Heart left ventricle (tissue), 16 donors: ENCODE results near the gene KRTAP5-10. TPM values are rescaled to one million over a fixed set of nuclear protein-coding genes. Genes with fewer than 3 reads are reported as not detected.
"Not testable (repeated sequence)": the region's sequence is repeated elsewhere in the genome, so short reads cannot be mapped to it uniquely, and the experiment has no call there.

ENCODE experiments used
- ATAC-seq, 4 donors: fragments of 200-7000 bp; cut with Tn5 transposase; one replicate each; pipeline ENCODE4 v1.9.1; 2020 to 2022; ENCODE audit warnings: moderate library complexity in 4 of 4, mild to moderate bottlenecking in 3 of 4, moderate number of reproducible peaks in 1 of 4
- DNase-seq, 5 donors: peaks; one replicate each; pipeline ENCODE4 v3.0.0-alpha.2; 2020
- H3K27ac ChIP-seq, 12 donors: fragments of 200-600 bp; sonication (generic) in 4 of 12; one replicate each; pipeline versions ENCODE4 v1.5.0 to v1.8.0; 2016 to 2022; ENCODE audit warnings: mild to moderate bottlenecking in 2 of 12
- H3K27me3 ChIP-seq, 9 donors: fragments of 200-600 bp; sonication (generic) in 2 of 9; one replicate each; pipeline versions ENCODE4 v1.5.1 to v1.8.0; 2016 to 2022; ENCODE audit warnings: mild to moderate bottlenecking in 3 of 9
- H3K36me3 ChIP-seq, 9 donors: fragments of 200-600 bp; sonication (generic) in 2 of 9; one replicate each; pipeline versions ENCODE4 v1.5.0 to v1.8.0; 2018 to 2022; ENCODE audit warnings: mild to moderate bottlenecking in 2 of 9
- H3K4me1 ChIP-seq, 12 donors: fragments of 200-600 bp; sonication (generic) in 4 of 12; one replicate each; pipeline versions ENCODE4 v1.5.0 to v1.8.0; 2016 to 2022; ENCODE audit warnings: mild to moderate bottlenecking in 3 of 12
- H3K4me3 ChIP-seq, 12 donors: fragments of 200-600 bp; sonication (generic) in 4 of 12; one replicate each; pipeline versions ENCODE4 v1.5.0 to v1.8.0; 2017 to 2022; ENCODE audit warnings: mild to moderate bottlenecking in 9 of 12, moderate library complexity in 4 of 12
- H3K9me3 ChIP-seq, 12 donors: fragments of 200-600 bp; sonication (generic) in 4 of 12; one replicate each; pipeline versions ENCODE4 v1.5.0 to v1.8.0; 2016 to 2022; ENCODE audit warnings: mild to moderate bottlenecking in 1 of 12
- POLR2A ChIP-seq, 2 donors: fragments of 450-650 bp; IDR thresholded peaks; one replicate each; pipeline ENCODE4 v1.6.1; 2017; ENCODE audit warnings: antibody characterized with exemption in 2 of 2, mild to moderate bottlenecking in 2 of 2, moderate library complexity in 2 of 2
- WGBS, 4 donors: extraction: QIAGEN DNeasy Blood & Tissue Kit in 2 of 4; methylation state at CpG; one replicate each; pipeline versions ENCODE4 v1.1.5 to v1.1.7; 2013 to 2018; 5-methylcytosine and 5-hydroxymethylcytosine counted together
- intact Hi-C, 10 donors: fragments of 100-400 bp; cut with DNase I; formaldehyde crosslinking; loops; one replicate each; pipeline versions ENCODE4 v1.11.1 to v1.14.2; 2022
- polyA plus RNA-seq, 2 donors: library from polyadenylated mRNA; stranded (reverse); fragments of 200-250 nt; gene quantifications; one replicate each; pipeline ENCODE4 v1.2.3, GENCODE V29; 2013
- total RNA-seq, 9 donors: library from RNA; depleted of rRNA in 2 of 9; stranded (reverse); fragments of >200 nt in 2 of 9; fragmentation: NEBNext Ultra II Directional in 3 of 9; extraction: Animal tissue kit (Norgen Biotek cat#: 25700) in 3 of 9; gene quantifications; one replicate each; pipeline versions ENCODE4 v1.1.0 to v1.2.4, GENCODE V29; 2016 to 2023
- TF ChIP-seq, protein P1 (sequence below), 12 donors: fragments of 200-600 bp; sonication (generic) in 4 of 12; IDR thresholded peaks; one replicate each; pipeline versions ENCODE4 v1.5.0 to v1.8.0; 2018 to 2022; ENCODE audit warnings: antibody characterized with exemption in 12 of 12, mild to moderate bottlenecking in 5 of 12
- donor health status: ischemic (EF 13 %, LVEDD 7.1; RV severe dilation, severe dysfunction).
- donor health status: healthy with polysubstance abuse.
- donor health status: DM: no; HTN: yes; CAD: no.
- donor health status: DM: no; HTN: no; CAD: no.
- donor health status: ischemic (EF 25% LVEDD 6.9; RV normal size, moderate dysfunction).
- donor health status: ischemic (EF 25% LVEDD 5.7; RV mildly dilated, moderate dysfunction).
- donor health status: healthy.
- donor health status: DM: yes; HTN: yes; CAD: no.
- donor health status: ischemic (EF 35%, LVEDD 5.7; RV mildly dilated, moderate dysfunction).
- donor health status: nonischemic (EF 11% LVEDD 7.7; RV severe dilation, severe dysfunction).
- donor health status: DM: yes; HTN: yes; CAD: no.
- donor health status: PGD.
- donor health status: ischemic (EF 29% LVEDD 5.4; RV normal size, mild dysfunction).
- donor health status: nonischemic (EF 23%, LVEDD 6.1; RV moderate dilation, normal function).

Gene KRTAP5-10
- total and polyA plus RNA-seq, 11 donors: not detected

GRCh38 chr11:71537537-71537936 is 27.8 kb upstream of the KRTAP5-10 start:
- no peak for TF ChIP-seq POLR2A (IDR thresholded peaks at IDR 0.05)
- TF ChIP-seq, protein P1, sequence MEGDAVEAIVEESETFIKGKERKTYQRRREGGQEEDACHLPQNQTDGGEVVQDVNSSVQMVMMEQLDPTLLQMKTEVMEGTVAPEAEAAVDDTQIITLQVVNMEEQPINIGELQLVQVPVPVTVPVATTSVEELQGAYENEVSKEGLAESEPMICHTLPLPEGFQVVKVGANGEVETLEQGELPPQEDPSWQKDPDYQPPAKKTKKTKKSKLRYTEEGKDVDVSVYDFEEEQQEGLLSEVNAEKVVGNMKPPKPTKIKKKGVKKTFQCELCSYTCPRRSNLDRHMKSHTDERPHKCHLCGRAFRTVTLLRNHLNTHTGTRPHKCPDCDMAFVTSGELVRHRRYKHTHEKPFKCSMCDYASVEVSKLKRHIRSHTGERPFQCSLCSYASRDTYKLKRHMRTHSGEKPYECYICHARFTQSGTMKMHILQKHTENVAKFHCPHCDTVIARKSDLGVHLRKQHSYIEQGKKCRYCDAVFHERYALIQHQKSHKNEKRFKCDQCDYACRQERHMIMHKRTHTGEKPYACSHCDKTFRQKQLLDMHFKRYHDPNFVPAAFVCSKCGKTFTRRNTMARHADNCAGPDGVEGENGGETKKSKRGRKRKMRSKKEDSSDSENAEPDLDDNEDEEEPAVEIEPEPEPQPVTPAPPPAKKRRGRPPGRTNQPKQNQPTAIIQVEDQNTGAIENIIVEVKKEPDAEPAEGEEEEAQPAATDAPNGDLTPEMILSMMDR (IDR thresholded peaks at IDR 0.05): no peak
- Histone ChIP-seq H3K4me3 (no peak overlapping the region), H3K27me3 (no peaks in the 10 kb centered on the region), H3K9me3 (no peaks in the 10 kb centered on the region), H3K27ac (no peak overlapping the region), H3K36me3 (no peaks in the 10 kb centered on the region), H3K4me1 (no peaks in the 10 kb centered on the region)
- intact Hi-C loops: no loop called here
- no peak for ATAC-seq
- DNase-seq: no peak
- WGBS, 4 donors: 73 to 81% (median 79%) methylated on average over 9 of the region's 9 CpGs

DNA sequence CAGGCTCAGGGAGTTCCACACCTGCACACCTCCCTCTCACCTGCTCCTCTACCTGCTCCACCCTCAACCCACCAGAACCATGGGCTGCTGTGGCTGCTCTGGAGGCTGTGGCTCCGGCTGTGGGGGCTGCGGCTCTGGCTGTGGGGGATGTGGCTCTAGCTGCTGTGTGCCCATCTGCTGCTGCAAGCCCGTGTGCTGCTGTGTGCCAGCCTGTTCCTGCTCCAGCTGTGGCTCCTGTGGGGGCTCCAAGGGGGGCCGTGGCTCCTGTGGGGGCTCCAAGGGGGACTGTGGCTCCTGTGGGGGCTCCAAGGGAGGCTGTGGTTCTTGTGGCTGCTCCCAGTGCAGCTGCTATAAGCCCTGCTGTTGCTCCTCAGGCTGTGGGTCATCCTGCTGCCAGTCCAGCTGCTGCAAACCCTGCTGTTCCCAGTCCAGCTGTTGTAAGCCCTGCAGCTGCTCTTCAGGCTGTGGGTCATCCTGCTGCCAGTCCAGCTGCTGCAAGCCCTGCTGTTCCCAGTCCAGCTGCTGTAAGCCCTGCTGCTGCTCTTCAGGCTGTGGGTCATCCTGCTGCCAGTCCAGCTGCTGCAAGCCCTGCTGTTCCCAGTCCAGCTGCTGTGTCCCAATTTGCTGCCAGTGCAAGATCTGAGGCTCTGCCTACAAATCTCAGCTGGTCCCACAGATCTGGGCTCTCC is 27.2 kb upstream of the KRTAP5-10 start, which contains the start of gene KRTAP5-8:
Gene KRTAP5-8 (plus strand): TSS at position 49 of the 689 bp plus-strand sequence. CDS start 31 bp downstream, at position 80.
- H3K27ac ChIP-seq, intact Hi-C loops, H3K36me3 ChIP-seq, H3K27me3 ChIP-seq, H3K4me3 ChIP-seq, H3K4me1 ChIP-seq, DNase-seq, H3K9me3 ChIP-seq, ATAC-seq: not testable (repeated sequence)
- 65 to 67% methylated on average over 4 of the region's 4 CpGs; no CpG with 5 or more reads in 2 of the 4 donors for WGBS, 4 donors

DNA sequence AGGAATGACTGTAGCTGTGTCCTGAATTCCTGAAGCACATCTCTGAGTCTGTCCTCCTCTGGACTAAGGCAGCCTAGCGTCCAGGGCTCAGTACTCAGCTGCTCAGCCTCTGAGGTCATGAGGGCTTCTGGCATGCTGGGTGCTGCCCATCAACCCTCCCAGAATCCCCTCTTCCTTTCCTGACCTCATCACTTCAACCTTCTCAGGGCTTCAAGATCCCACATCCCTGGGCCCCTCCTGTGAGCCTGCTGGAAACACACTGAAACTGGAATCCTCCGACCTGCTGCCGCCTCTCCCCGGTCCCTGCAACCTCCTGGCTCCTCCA is 26.7 kb upstream of the KRTAP5-10 start:
- Histone ChIP-seq H3K36me3 (no peaks in the 10 kb centered on the region), H3K27me3 (no peaks in the 10 kb centered on the region), H3K27ac (no peak overlapping the region), H3K4me1 (no peaks in the 10 kb centered on the region), H3K4me3 (no peak overlapping the region), H3K9me3 (no peaks in the 10 kb centered on the region)
- DNase-seq (no peak), ATAC-seq (no peak)
- intact Hi-C loops: no loop called here
- WGBS, 4 donors: 74 to 86% (median 83%) methylated on average over 4 of the region's 4 CpGs
- TF ChIP-seq, protein P1 (IDR thresholded peaks at IDR 0.05): no peak
- no peak for TF ChIP-seq POLR2A (IDR thresholded peaks at IDR 0.05)

DNA sequence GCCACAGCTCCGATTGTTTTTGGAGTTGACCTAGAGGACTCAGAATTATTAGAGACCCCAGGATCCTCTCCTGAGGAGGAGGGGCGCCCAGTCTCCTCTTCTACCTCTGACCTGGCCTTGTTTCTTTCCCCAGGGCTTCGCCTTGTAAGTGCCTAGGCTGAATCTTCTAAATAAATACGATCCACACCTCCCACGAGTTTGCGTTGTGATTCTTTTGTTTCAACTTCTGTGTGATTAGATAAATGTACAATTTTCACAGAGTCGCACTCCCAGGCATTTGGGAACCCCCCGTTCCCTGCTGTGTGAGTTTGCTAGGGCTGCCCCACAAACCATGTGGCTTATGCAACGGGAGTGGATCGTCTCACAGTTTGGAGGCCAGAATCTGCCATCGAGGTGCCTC is 26.3 kb upstream of the KRTAP5-10 start:
- no peak overlapping the region for H3K4me3 ChIP-seq
- H3K27me3 ChIP-seq: no peaks in the 10 kb centered on the region
- ATAC-seq (no peak), DNase-seq (no peak)
- 77 to 84% (median 82%) methylated on average over 11 of the region's 11 CpGs for WGBS, 4 donors
- TF ChIP-seq POLR2A (IDR thresholded peaks at IDR 0.05): no peak
- TF ChIP-seq, protein P1 (IDR thresholded peaks at IDR 0.05): no peak
- no peaks in the 10 kb centered on the region for H3K36me3 ChIP-seq
- no peak overlapping the region for H3K27ac ChIP-seq
- H3K4me1 ChIP-seq: no peaks in the 10 kb centered on the region
- intact Hi-C loops: no loop called here
- H3K9me3 ChIP-seq: no peaks in the 10 kb centered on the region

GRCh38 chr11:71539971-71540370 is 25.4 kb upstream of the KRTAP5-10 start:
- intact Hi-C loops, ATAC-seq, H3K4me3 ChIP-seq, DNase-seq, H3K36me3 ChIP-seq, H3K27me3 ChIP-seq, H3K27ac ChIP-seq, H3K4me1 ChIP-seq, H3K9me3 ChIP-seq: not testable (repeated sequence)
- WGBS, 4 donors: 92 to 96% (median 94%) methylated on average over 11 of the region's 11 CpGs

DNA sequence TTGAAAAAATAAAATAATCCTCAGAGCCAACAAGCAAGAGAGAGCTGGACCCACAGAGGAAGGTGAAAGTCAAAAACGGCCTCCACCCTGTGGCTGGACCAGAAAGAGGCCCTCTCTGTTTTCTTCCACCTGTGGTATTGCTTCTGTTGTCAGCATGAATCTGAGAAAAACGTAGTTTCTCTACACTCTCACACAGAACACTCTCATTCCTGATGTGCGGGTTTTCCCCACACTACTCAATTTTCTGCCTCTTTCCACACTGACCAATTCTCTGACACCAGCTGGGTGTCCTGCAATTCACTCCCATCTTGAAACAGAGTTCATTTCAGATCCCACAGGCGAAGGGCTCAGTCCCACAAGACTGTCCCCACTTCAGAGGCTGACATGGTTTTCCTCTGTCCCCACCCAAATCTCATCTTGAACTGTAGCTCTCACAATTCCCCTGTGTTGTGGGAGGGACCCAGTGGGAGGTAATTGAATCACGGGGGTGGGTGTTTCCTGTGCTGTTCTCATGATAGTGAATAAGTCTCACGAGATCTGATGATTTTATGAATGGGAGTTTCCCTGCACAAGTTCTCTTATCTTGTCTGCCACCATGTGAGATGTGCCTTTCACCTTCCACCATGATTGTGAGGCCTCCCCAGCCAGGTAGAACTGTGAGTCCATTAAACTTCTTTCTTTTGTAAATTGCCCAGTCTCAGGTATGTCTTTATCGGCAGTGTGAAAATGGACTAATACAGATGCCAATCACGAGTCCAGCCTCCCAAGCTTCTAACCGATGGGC is 24.6 kb upstream of the KRTAP5-10 start:
- ATAC-seq, H3K27me3 ChIP-seq, DNase-seq, intact Hi-C loops, H3K4me3 ChIP-seq, H3K4me1 ChIP-seq, H3K36me3 ChIP-seq, H3K27ac ChIP-seq, H3K9me3 ChIP-seq: not testable (repeated sequence)
- 82 to 89% (median 84%) methylated on average over 9 of the region's 9 CpGs for WGBS, 4 donors
